Glomerular visceral epithelial cell (primary cell): Measurements from ENCODE around the gene LY6G6C.
"Not testable (repeated sequence)": the region's sequence is repeated elsewhere in the genome, so short reads cannot be mapped to it uniquely, and the experiment has no call there.

Experiments used
- DNase-seq: peaks from one replicate; pipeline ENCODE4 v3.0.0-alpha.2; 2016; ENCODE audit errors: extremely low spot score

Gene LY6G6C

GRCh38 chr6:31727034-31727716, 5.6 kb upstream of the LY6G6C start:
- DNase-seq, result no peak

- no peak for DNase-seq
Observed at GRCh38 chr6:31725502-31726350, 4.2 kb upstream of the LY6G6C start.

- DNase-seq, result no peak
Observed at GRCh38 chr6:31723980-31724691, 2.6 kb upstream of the LY6G6C start.

GRCh38 chr6:31723245-31723979, 1.9 kb upstream of the LY6G6C start, which contains the start of gene MPIG6B:
TSS of gene MPIG6B (plus strand) at chr6:31723373. CDS start at chr6:31723384, 11 bp downstream.
- DNase-seq, result no peak

GRCh38 chr6:31722173-31722572, 627 bp upstream of the LY6G6C start:
- DNase-seq, result no peak

DNA sequence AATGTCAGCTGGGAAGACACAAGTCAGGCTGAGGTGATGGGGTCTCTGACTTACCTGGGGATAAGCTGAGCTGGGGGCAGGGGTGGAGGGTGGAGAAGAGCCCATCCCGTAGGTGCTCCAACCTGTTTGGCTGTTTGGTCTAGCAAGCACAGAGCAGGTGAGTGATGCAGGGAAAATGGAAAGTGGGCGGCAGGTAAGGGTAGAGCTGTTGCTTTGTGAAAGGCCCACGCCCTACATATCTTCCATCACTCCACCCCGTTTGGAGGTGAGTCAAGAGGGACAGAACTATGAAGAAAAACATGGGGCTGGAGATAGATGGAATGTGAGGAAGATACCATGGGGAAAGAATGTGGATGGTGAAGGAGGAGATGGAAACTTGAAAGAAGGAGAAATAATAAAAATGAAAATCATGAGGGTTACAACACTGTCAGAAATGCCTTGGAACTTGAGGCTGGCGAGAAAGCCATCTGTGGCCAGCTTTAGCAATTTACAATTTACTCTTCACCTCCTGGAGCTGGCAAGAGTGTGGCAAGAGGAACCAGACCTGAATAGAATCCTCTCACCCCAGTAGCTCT, 1.3 kb downstream of the LY6G6C start:
- DNase-seq, result no peak

DNA sequence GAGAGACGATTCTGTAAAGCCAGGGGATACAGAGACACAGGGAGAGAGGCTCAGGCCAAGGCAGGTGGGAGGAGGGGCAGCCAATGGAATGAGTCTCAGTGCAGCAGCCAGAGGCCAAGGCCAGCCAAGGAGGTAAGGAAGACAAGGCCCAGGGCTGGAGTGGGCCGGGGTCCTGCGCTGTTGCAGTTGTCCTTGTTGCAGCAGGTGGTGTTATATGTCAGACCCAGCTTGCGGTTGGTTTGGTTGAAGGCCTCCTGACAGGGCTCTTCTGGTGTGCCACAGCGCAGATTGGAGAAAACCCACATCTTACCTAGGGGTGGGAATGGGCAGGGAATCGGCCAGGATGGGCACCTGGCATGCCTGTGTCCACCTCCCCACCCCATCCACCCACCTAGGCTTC, 2.5 kb downstream of the LY6G6C start:
- no peak for DNase-seq

DNA sequence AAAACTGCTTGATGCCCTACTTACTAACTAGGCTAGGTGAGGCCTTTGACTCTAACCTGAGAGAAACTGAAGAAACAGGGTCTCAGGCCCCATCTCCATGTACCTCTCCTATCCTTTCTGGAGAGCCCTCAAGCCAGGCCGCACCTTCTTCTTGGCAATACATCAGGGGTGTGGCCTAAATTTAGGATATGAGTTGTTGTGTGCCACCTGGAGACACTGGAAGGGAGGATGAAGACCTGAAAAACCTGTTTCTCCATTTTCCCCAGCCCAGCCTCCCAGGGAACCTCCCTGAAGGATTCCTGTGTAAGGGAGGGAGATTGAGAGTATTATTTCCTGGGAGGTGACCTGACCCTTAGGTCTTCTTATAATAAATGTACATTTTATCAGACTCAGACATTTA, 3.3 kb downstream of the LY6G6C start:
- DNase-seq, result no peak

DNA sequence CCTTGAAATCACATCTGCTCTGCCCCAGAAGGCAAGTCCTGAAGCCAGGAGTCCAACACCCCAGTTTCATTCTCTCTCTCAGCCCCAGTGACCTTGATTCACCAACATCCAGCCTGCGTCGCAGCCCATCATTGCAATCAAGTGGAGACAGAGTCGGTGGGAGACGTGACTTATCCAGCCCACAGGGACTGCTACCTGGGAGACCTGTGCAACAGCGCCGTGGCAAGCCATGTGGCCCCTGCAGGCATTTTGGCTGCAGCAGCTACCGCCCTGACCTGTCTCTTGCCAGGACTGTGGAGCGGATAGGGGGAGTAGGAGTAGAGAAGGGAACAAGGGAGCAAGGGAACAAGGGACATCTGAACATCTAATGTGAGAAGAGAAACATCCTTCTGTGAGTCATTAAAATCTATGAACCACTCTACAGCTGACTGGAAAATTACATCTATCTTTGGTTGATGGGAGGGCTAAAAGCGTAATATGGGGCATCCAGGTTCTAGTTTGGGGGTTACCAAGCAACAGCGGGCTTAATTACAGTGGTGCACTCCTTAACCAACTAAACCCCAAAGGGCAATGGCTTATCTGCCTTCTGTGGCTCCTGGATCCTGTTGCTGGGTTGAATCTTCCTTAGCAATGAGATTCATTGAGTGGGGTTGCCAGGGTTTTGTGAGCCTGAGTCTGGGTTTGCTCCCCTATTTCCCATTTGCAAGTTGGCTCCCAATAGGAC, 3.9 kb downstream of the LY6G6C start:
- no peak for DNase-seq

GRCh38 chr6:31715022-31715958, 6.3 kb downstream of the LY6G6C start, which contains the start of gene LY6G6D:
TSS of gene LY6G6D (plus strand) at chr6:31715348. CDS start at chr6:31715356, 8 bp downstream.
- no peak for DNase-seq

DNA sequence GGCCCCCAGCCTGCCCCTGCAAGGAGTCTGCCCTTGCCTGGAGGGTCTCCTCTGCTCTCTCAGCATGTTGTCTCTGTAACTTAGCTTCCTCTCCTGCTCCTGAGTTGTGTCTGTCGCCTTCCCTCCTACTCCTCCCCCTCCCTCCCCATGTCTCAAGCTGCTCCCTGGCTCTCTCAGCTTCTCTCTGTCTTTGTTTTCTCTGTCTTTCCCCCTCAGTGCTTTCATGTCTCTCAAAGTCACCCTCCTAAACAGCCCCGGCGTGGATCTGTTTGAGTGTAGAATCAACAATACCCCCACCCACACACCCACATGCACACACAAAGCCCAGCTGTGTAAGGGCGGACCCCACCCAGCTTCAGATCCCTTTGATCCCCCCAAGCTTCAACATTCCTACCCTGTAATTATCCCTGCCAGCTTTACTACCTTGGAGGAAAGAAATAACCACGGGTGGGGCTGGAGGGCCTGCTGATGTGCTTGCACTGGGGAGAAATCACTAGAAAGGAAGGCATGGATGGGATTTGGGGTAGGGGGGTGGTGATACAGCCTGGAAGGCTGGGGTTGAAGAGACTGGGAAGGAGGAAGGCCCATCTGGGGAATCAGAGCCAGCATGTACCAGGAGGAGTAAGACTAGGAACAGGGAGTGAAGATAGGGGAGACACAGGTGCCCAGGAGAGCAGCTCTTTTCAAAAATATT, 7.4 kb downstream of the LY6G6C start:
- DNase-seq, result no peak

DNA sequence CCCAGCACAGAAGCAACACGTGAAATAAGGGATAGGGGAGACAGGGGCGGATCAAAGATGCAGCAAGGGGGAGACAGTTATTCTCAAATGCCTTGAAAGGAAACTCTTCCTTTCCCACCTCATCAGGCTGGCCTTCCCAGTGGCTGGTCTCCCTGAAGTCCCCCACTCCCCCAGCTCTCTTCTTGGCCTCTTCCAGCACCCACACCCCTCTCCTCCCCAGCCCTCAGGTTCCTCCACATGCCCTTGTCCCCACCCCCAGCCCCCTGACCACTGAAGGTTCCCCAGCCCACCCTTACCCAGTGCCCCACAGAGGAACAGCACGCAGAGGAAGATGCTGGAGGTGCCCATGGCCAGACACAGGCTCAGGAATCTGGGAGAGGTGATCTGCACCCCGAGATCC, 8.1 kb downstream of the LY6G6C start:
- no peak for DNase-seq

- no peak for DNase-seq
Observed at GRCh38 chr6:31712296-31712695, 9.2 kb downstream of the LY6G6C start.

DNA sequence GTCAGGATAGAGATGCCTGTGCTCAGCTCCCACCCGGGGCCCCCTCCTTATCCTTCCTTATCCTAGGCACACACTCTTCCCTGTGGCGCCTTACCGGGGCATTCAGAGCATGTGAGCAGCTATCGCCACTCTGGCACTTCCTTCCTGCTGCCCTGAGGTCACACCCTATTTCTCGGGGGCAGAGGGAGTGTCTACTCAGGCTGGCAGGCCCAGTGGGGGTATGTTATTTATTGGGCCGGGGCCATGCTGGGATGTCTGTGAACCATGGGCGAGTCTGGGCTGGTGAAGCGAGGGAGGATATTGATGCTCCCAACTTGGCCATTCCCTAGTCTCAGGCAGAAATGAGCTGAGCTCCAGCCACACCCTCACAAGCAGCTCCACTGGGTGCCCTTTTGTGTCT, 10.3 kb downstream of the LY6G6C start:
- DNase-seq, result no peak

DNA sequence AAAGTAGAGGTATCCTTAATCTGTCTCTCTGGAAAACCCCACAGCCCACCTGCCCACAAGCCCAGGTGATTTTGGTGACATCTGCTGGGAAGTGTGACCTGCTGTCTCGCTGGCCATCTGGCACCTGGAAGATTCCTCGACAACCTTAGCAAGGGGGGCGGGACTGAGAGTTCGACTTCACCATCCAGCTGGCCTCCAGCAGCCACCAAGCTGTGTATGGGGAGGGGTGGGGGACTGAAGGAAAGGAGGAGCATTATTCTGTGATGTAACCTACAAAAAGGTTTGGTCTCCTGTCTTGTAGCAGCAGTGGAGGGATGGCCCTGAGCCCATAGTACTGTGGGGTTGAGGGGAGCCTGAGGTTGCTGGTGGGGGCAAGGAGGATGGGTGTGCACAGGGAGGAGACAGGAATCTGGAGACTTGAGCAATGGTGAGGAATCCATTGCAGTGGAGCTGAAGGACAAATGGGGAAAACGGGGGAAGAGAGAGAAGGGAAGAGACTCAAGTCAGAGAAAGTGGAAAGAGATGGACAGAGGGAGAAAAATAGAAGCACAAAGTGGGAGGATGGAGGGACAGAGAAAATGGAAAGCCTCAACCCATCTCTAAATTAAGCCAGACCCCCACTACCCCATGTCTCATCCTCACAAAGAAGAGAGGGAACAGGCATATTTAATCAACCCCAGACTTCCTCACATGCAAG, 10.9 kb downstream of the LY6G6C start:
- DNase-seq, result no peak

DNA sequence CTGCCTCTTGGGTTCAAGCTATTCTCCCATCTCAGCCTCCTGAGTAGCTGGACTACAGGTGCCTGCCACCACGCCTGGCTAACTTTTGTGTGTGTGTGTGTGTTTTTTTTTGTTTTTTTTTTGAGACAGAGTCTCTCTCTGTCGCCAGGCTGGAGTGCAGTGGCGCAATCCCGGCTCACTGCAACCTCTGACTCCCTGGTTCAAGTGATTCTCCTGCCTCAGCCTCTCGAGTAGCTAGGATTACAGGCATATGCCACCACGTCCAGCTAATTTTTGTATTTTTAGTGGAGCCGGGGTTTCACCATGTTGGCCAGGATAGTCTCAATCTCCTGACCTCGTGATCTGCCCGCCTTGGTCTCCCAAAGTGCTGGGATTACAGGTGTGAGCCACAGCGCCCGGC, 12.4 kb downstream of the LY6G6C start:
- not testable (repeated sequence) for DNase-seq

GRCh38 chr6:31708224-31708623, 13.3 kb downstream of the LY6G6C start:
- no peak for DNase-seq

DNA sequence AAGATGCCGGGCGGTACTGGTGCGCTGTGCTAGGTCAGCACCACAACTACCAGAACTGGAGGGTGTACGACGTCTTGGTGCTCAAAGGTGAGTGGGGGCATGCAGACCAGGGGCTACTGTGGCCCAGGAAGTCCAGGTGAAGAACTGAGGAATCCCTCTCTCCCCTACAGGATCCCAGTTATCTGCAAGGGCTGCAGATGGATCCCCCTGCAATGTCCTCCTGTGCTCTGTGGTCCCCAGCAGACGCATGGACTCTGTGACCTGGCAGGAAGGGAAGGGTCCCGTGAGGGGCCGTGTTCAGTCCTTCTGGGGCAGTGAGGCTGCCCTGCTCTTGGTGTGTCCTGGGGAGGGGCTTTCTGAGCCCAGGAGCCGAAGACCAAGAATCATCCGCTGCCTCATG, 13.8 kb downstream of the LY6G6C start:
- DNase-seq, result no peak
